ENCODE measurements around the gene DTNBP1.
"Not testable (repeated sequence)": the region's sequence is repeated elsewhere in the genome, so short reads cannot be mapped to it uniquely, and the experiment has no call there.

DTNBP1 gene

GRCh38 chr6:15562977-15563376 is 99.9 kb downstream of the DTNBP1 start:
- DNase-seq (ENCODE audit: low read depth in 3 of 3, low spot score in 1 of 3), result no peak

GRCh38 chr6:15561447-15562199 is 101.2 kb downstream of the DTNBP1 start:
- no peak for DNase-seq (ENCODE audit: low read depth in 3 of 3, low spot score in 1 of 3)

- DNase-seq (ENCODE audit: low read depth in 3 of 3, low spot score in 1 of 3), result no peak
Observed at GRCh38 chr6:15560713-15561112, 102.1 kb downstream of the DTNBP1 start.

- DNase-seq (ENCODE audit: low read depth in 3 of 3, low spot score in 1 of 3), result no peak
Observed at GRCh38 chr6:15557174-15557573, 105.7 kb downstream of the DTNBP1 start.

- no peak for DNase-seq (ENCODE audit: low read depth in 3 of 3, low spot score in 1 of 3)
Observed at GRCh38 chr6:15556711-15557110, 106.1 kb downstream of the DTNBP1 start.

GRCh38 chr6:15555101-15556038 is 107.5 kb downstream of the DTNBP1 start:
- no peak for DNase-seq (ENCODE audit: low read depth in 3 of 3, low spot score in 1 of 3)

GRCh38 chr6:15554728-15555100 is 108.1 kb downstream of the DTNBP1 start:
- no peak for DNase-seq (ENCODE audit: low read depth in 3 of 3, low spot score in 1 of 3)

- no peak for DNase-seq (ENCODE audit: low read depth in 3 of 3, low spot score in 1 of 3)
Observed at GRCh38 chr6:15553736-15554294, 109.0 kb downstream of the DTNBP1 start.

- DNase-seq (ENCODE audit: low read depth in 3 of 3, low spot score in 1 of 3), result no peak
Observed at GRCh38 chr6:15553031-15553430, 109.8 kb downstream of the DTNBP1 start.

GRCh38 chr6:15551798-15552197 is 111.0 kb downstream of the DTNBP1 start:
- no peak for DNase-seq (ENCODE audit: low read depth in 3 of 3, low spot score in 1 of 3)

- no peak for DNase-seq (ENCODE audit: low read depth in 3 of 3, low spot score in 1 of 3)
Observed at GRCh38 chr6:15551262-15551661, 111.6 kb downstream of the DTNBP1 start.

GRCh38 chr6:15550546-15551123 is 112.2 kb downstream of the DTNBP1 start:
- DNase-seq (ENCODE audit: low read depth in 3 of 3, low spot score in 1 of 3), result no peak

- no peak for DNase-seq (ENCODE audit: low read depth in 3 of 3, low spot score in 1 of 3)
Observed at GRCh38 chr6:15549371-15549770, 113.5 kb downstream of the DTNBP1 start.

GRCh38 chr6:15547400-15547799 is 115.4 kb downstream of the DTNBP1 start:
- DNase-seq (ENCODE audit: low read depth in 3 of 3, low spot score in 1 of 3), result no peak

GRCh38 chr6:15546591-15546990 is 116.2 kb downstream of the DTNBP1 start:
- no peak for DNase-seq (ENCODE audit: low read depth in 3 of 3, low spot score in 1 of 3)

- DNase-seq (ENCODE audit: low read depth in 3 of 3, low spot score in 1 of 3), result no peak
Observed at GRCh38 chr6:15544321-15544900, 118.4 kb downstream of the DTNBP1 start.

- not testable (repeated sequence) for DNase-seq (ENCODE audit: low read depth in 3 of 3, low spot score in 1 of 3)
Observed at GRCh38 chr6:15543332-15543917, 119.4 kb downstream of the DTNBP1 start.

GRCh38 chr6:15539722-15540270 is 123.0 kb downstream of the DTNBP1 start:
- DNase-seq (ENCODE audit: low read depth in 3 of 3, low spot score in 1 of 3), result no peak

GRCh38 chr6:15538766-15539495 is 123.9 kb downstream of the DTNBP1 start:
- DNase-seq (ENCODE audit: low read depth in 3 of 3, low spot score in 1 of 3), result no peak

GRCh38 chr6:15538106-15538505 is 124.7 kb downstream of the DTNBP1 start:
- DNase-seq (ENCODE audit: low read depth in 3 of 3, low spot score in 1 of 3), result no peak
